Ascending aorta (tissue), 2 donors: ENCODE results near the gene SERPINA3. TPM values are rescaled to one million over a fixed set of nuclear protein-coding genes. Genes with fewer than 3 reads are reported as not detected.

Experiments used
- DNase-seq, 2 donors: peaks; one replicate each; pipeline ENCODE4 v3.0.0-alpha.2; 2019; ENCODE audit warnings: low spot score in 2 of 2
- H3K27ac ChIP-seq, 2 donors: fragments of 200-600 bp; sonication (generic); one replicate each; pipeline ENCODE4 v1.5.1; 2016 to 2017; ENCODE audit warnings: mild to moderate bottlenecking in 1 of 2
- H3K27me3 ChIP-seq: fragments of 200-600 bp; sonication (generic); one replicate; pipeline ENCODE4 v1.5.1; 2017
- H3K36me3 ChIP-seq, 2 donors: fragments of 200-600 bp; sonication (generic); one replicate each; pipeline ENCODE4 v1.5.1; 2016
- H3K4me1 ChIP-seq, 2 donors: fragments of 200-600 bp; sonication (generic); one replicate each; pipeline ENCODE4 v1.5.1; 2016 to 2017; ENCODE audit warnings: mild to moderate bottlenecking in 1 of 2
- H3K4me3 ChIP-seq, 2 donors: fragments of 200-600 bp; sonication (generic); one replicate each; pipeline ENCODE4 v1.5.1; 2016 to 2017; ENCODE audit warnings: mild to moderate bottlenecking in 1 of 2
- H3K9me3 ChIP-seq, 2 donors: fragments of 200-600 bp; sonication (generic); one replicate each; pipeline ENCODE4 v1.5.1; 2016
- intact Hi-C: fragments of 100-400 bp; cut with DNase I; formaldehyde crosslinking; loops from one replicate; pipeline ENCODE4 v1.15.1; 2023
- total RNA-seq: library from RNA; depleted of rRNA; stranded (reverse); fragments of >200 nt; gene quantifications from one replicate; pipeline ENCODE4 v1.1.0, GENCODE V29; 2016
- TF ChIP-seq, protein P1 (sequence below), 3 experiments: fragments of 200-600 bp in 2 of 3; fragments of 450-650 bp in 1 of 3; sonication (generic) in 2 of 3; IDR thresholded peaks; one replicate each; pipeline ENCODE4 v1.5.1; 2016 to 2019; ENCODE audit warnings: antibody characterized with exemption in 3 of 3, mild to moderate bottlenecking in 1 of 3, moderate library complexity in 1 of 3

Gene SERPINA3
- 207 TPM for total RNA-seq

DNA sequence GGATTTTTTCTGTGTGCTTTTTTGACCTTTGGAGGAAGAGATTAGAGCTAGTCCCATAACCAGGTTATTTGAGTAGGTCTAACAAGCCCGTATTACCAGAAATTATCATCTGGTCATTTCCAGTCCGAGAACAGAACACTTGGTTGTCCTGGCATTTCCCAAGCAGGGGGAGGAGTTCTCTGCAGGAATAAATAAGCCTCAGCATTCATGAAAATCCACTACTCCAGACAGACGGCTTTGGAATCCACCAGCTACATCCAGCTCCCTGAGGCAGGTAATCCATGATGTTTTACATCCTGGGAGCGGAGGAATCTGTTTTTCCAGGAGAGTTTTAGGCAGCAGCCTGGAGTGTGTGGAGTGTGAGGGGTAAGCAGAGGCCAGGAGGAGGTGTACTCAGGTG lies at the start of gene SERPINA3:
Gene SERPINA3, plus strand, starts transcription at position 218 of the 400 bp plus-strand sequence. CDS start 2,051 bp downstream, outside the sequence.
- Histone ChIP-seq H3K4me3 (no peak within 1 kb of the TSS), H3K4me1 (no peaks in the 10 kb centered on the region), H3K9me3 (no peaks in the 10 kb centered on the region), H3K27me3 (no peaks in the 10 kb centered on the region), H3K27ac (peak within 1 kb of the TSS in 1 of 2 donors; percentile 36), H3K36me3 (no peaks in the 10 kb centered on the region)
- no peak for DNase-seq
- intact Hi-C loops, result no loop called here
- TF ChIP-seq, protein P1, sequence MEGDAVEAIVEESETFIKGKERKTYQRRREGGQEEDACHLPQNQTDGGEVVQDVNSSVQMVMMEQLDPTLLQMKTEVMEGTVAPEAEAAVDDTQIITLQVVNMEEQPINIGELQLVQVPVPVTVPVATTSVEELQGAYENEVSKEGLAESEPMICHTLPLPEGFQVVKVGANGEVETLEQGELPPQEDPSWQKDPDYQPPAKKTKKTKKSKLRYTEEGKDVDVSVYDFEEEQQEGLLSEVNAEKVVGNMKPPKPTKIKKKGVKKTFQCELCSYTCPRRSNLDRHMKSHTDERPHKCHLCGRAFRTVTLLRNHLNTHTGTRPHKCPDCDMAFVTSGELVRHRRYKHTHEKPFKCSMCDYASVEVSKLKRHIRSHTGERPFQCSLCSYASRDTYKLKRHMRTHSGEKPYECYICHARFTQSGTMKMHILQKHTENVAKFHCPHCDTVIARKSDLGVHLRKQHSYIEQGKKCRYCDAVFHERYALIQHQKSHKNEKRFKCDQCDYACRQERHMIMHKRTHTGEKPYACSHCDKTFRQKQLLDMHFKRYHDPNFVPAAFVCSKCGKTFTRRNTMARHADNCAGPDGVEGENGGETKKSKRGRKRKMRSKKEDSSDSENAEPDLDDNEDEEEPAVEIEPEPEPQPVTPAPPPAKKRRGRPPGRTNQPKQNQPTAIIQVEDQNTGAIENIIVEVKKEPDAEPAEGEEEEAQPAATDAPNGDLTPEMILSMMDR (IDR thresholded peaks at IDR 0.05), result no peak

DNA sequence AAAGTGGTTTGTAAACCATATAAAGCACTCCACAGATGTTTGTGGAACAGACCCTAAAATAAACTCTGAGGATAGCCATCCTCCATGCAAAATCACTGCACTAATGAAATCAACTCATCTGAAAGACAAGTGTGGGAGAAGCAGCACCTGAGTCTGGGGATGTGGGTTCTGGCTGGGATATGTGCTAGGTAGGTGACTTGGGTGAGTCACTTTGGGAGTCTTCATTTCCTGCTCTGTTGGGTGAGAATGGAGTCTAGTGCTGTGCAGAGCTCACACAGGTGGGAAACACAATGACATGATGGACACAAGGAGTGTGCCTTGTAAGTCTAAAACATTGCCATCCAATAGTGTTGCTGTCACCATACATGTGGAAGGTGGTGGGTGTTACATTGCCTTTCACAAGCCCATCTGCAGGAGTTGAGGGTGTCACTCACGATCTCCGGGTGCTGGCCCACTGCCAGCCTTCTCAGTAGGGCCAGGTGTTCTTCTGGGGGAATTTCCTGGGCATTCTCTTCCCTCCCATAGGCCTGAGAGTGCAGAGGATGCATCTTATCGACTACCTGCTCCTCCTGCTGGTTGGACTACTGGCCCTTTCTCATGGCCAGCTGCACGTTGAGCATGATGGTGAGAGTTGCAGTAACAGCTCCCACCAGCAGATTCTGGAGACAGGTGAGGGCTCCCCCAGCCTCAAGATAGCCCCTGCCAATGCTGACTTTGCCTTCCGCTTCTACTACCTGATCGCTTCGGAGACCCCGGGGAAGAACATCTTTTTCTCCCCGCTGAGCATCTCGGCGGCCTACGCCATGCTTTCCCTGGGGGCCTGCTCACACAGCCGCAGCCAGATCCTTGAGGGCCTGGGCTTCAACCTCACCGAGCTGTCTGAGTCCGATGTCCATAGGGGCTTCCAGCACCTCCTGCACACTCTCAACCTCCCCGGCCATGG lies 49.0 kb upstream of the SERPINA3 start:
- no peaks in the 10 kb centered on the region for H3K4me1 ChIP-seq
- intact Hi-C loops, result no loop called here
- TF ChIP-seq, protein P1 (IDR thresholded peaks at IDR 0.05), result no peak
- no peak overlapping the region for H3K4me3 ChIP-seq
- no peaks in the 10 kb centered on the region for H3K9me3 ChIP-seq
- no peak for DNase-seq
- no peaks in the 10 kb centered on the region for H3K27me3 ChIP-seq
- no peak overlapping the region for H3K27ac ChIP-seq
- no peaks in the 10 kb centered on the region for H3K36me3 ChIP-seq

DNA sequence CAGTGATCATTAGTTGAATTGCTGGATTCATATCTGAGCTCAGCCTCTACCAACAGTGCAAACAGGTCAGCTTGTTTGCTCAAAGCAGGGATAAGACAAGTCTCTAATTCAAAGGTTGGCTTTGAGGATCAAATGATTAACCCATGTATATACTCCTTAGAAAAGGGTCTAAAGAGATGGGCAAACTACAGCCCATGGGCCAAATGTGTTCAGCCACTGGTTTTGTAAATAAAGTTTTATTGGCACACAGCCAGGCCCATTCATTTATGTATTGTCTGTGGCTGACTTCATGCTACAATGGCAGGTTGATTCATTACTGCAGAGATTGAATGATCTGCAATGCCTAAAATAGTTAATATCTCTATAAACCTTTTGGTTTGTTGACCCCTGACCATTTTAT lies 47.8 kb upstream of the SERPINA3 start:
- Histone ChIP-seq H3K9me3 (no peaks in the 10 kb centered on the region), H3K4me1 (no peaks in the 10 kb centered on the region), H3K4me3 (no peak overlapping the region), H3K36me3 (no peaks in the 10 kb centered on the region), H3K27me3 (no peaks in the 10 kb centered on the region), H3K27ac (no peak overlapping the region)
- DNase-seq, result no peak
- TF ChIP-seq, protein P1 (IDR thresholded peaks at IDR 0.05), result no peak
- intact Hi-C loops, result no loop called here

DNA sequence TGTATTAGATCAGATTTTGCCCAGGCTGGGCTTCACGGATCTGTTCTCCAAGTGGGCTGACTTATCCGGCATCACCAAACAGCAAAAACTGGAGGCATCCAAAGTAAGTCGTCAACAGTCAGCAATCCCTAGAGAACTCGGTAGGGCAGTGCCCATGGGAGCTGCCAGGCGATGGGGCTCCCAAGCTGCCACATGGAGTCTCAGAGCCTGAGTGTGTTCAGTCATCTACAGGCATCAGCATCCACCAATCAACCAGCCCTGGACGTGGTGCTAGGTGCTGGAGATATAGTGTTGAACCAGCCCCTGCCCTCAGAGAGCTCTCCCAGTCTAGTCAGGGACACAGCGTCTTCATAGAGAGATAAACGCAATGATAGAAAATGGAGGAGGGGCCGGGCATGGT lies 44.0 kb upstream of the SERPINA3 start:
- no peak overlapping the region for H3K27ac ChIP-seq
- H3K27me3 ChIP-seq, result no peaks in the 10 kb centered on the region
- peaks cover 0 to 7% of the 10 kb centered on the region in 2 donors for H3K4me1 ChIP-seq
- H3K4me3 ChIP-seq, result no peak overlapping the region
- DNase-seq, result no peak
- TF ChIP-seq, protein P1 (IDR thresholded peaks at IDR 0.05), result no peak
- intact Hi-C loops, result no loop called here
- H3K9me3 ChIP-seq, result no peaks in the 10 kb centered on the region
- no peaks in the 10 kb centered on the region for H3K36me3 ChIP-seq

DNA sequence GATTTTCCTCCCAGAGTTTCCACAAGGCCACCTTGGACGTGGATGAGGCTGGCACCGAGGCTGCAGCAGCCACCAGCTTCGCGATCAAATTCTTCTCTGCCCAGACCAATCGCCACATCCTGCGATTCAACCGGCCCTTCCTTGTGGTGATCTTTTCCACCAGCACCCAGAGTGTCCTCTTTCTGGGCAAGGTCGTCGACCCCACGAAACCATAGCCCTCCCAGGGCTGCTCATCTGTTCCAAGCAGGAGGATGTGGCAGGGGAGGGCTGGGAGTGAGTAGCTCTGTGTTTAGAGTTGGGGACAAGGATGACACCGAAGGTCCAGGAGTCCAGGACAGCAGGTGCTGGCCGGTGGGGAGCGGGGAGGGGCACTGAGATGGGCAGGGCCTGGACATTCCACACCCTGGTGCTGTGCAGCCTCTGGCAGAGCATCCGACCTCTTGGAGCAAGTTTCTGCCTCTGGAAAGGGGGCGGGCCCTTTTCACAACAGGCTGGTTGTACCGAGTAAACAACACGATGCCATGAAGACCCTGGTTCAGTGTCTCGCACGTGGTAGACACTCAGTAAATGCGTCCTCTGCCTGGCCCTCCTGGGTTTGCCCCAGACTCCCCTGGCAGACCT lies 42.7 kb upstream of the SERPINA3 start:
- Histone ChIP-seq H3K36me3 (no peaks in the 10 kb centered on the region), H3K27ac (no peak overlapping the region), H3K9me3 (no peaks in the 10 kb centered on the region), H3K4me1 (peaks cover 0 to 7% of the 10 kb centered on the region in 2 donors), H3K4me3 (no peak overlapping the region), H3K27me3 (no peaks in the 10 kb centered on the region)
- TF ChIP-seq, protein P1 (IDR thresholded peaks at IDR 0.05), result no peak
- intact Hi-C loops, result no loop called here
- no peak for DNase-seq
